HFF-Myc (cell line): Measurements from ENCODE around the gene FOXD4L6.
"Not testable (repeated sequence)": the region's sequence is repeated elsewhere in the genome, so short reads cannot be mapped to it uniquely, and the experiment has no call there.

Experiments used
- DNase-seq: peaks from one replicate; pipeline ENCODE4 v3.0.0-alpha.2; 2011; ENCODE audit warnings: low read depth; ENCODE audit errors: extremely low read depth
- H3K4me3 ChIP-seq: replicated peaks from 2 replicates; pipeline ENCODE4 v1.5.1; 2011; ENCODE audit warnings: low read depth, mild to moderate bottlenecking, control low read depth, low read length
- CTCF ChIP-seq: IDR thresholded peaks from 2 replicates; pipeline ENCODE4 v1.5.1; 2012; ENCODE audit warnings: mild to moderate bottlenecking, low read depth, low read length, control low read depth; ENCODE audit errors: missing control alignments

The FOXD4L6 gene

GRCh38 chr9:41105557-41106253 is 22.8 kb downstream of the FOXD4L6 start:
- not testable (repeated sequence) for H3K4me3 ChIP-seq, DNase-seq

GRCh38 chr9:41104542-41104941 is 23.9 kb downstream of the FOXD4L6 start:
- H3K4me3 ChIP-seq, DNase-seq: not testable (repeated sequence)

- H3K4me3 ChIP-seq, DNase-seq: not testable (repeated sequence)
Observed at GRCh38 chr9:41100508-41100907, 28.0 kb downstream of the FOXD4L6 start.

- not testable (repeated sequence) for DNase-seq, H3K4me3 ChIP-seq
Observed at GRCh38 chr9:41098759-41099158, 29.7 kb downstream of the FOXD4L6 start.

- not testable (repeated sequence) for H3K4me3 ChIP-seq, DNase-seq
Observed at GRCh38 chr9:41095060-41095459, 33.4 kb downstream of the FOXD4L6 start.

- DNase-seq, H3K4me3 ChIP-seq: not testable (repeated sequence)
Observed at GRCh38 chr9:41094010-41094773, 34.3 kb downstream of the FOXD4L6 start.

DNA sequence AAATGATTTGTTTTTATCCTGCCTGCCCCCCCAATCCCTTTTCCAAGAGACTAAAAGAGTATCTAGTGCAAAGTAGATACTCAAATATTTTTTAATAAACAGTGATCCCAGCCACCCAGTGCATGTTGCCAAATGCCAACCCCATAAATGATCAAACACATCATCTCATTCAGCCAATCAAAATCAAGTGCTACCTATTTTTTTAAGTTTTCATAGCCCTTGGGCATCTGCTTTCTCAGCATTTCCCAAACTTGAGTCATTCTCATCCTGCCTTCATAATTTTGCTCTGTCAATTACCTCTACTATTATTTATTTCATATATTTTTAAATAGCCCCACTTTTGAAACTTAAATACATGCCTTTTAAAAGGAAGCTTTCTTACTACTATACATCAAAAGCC is 37.6 kb downstream of the FOXD4L6 start:
- not testable (repeated sequence) for DNase-seq, H3K4me3 ChIP-seq

GRCh38 chr9:41090386-41090785 is 38.1 kb downstream of the FOXD4L6 start:
- not testable (repeated sequence) for H3K4me3 ChIP-seq, DNase-seq

DNA sequence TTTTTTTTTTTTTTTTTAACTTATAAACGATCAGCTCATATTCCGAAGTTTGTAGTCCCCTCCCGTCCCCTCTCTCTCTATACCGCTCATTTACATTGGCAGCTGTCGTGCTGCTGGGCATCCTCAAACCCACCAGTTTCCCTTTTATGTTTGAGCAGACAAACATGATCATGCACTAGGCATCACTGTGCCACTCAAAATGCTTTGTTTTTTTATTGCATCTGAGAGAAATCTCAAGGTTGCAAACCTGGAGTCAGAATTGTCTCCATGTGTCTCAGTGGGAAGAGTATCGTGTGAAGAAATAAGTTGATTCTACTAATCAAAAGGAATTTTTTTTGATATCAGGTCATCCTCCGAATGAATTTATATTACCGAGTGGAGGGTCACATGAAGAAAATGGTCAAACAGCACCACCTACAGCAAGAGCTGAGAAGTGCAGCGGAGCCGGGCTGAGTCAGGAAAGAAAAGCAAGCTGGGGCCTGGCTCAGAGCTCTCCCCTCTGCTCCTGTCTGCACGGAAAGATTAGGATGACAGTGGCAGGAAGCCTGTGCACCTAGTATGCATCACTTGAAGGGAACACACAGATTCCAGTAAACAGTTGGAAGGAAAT is 39.9 kb downstream of the FOXD4L6 start:
- not testable (repeated sequence) for DNase-seq, H3K4me3 ChIP-seq
- peak; percentile 34 for TF ChIP-seq CTCF

- not testable (repeated sequence) for H3K4me3 ChIP-seq, DNase-seq
Observed at GRCh38 chr9:41087929-41088328, 40.6 kb downstream of the FOXD4L6 start.

DNA sequence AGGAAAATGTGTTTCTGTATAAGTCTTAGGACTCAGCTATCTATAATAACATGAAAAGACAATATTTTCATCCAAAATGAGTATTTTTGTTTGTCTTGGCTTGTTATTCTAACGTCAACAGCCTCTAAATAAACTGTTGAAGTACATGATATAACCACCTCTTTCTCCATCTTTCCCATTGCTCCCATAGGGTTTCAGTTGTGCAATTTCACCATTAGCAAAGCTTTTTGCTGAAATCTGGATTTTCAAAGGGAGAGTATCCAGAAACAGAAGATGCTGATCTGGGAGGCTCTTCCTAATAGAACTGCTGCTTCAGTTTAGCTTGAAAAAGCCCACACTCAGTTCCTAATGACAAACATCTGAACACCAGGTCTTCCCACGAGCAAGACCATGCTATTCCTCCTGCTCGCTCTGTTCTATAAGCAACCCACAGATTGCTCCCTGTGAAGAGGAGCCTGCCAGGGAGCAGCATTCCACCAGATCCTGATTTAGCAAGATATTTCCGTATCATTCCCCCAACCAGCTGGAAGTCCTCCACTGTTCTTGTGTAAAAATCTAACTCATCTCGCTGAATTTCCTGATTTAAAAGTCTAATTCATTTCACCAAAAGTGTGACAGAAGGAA is 41.2 kb downstream of the FOXD4L6 start:
- not testable (repeated sequence) for H3K4me3 ChIP-seq, DNase-seq

DNA sequence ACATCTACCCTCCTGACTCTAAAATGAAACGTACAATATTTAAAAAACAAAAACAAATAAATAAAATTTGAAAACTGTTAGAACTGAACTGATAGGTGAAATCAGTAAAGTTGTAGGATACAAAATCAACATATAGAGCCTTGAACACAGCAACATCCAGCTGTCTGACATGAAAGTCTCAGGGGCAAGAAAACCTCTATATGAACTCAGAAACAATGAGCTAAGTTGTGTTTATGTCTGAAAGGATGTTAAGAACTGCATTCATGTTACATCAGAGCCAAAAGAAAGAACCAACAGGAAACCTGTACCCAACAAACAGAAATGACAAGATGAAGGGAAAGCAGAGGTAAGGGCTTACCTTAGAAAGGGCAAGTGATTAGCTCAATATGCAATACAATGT is 41.8 kb downstream of the FOXD4L6 start:
- not testable (repeated sequence) for H3K4me3 ChIP-seq, DNase-seq

DNA sequence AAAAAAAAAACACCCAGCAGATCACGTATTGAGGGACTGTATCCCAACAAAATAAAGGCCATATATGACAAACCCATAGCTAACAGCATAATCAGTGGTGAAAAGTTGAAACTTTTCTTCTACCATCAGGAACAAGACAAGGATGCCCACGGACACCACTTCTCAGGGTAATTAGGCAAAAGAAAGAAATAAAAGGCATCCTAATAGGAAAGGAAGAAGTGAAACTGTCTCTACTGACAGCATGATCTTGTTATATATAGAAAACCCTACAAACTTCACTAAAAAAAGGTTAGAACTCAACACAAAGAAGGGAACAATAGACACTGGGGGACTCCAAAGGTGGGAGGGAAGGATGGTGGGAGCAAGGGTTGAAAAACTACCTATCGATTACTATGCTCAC is 42.3 kb downstream of the FOXD4L6 start:
- DNase-seq, H3K4me3 ChIP-seq: not testable (repeated sequence)

DNA sequence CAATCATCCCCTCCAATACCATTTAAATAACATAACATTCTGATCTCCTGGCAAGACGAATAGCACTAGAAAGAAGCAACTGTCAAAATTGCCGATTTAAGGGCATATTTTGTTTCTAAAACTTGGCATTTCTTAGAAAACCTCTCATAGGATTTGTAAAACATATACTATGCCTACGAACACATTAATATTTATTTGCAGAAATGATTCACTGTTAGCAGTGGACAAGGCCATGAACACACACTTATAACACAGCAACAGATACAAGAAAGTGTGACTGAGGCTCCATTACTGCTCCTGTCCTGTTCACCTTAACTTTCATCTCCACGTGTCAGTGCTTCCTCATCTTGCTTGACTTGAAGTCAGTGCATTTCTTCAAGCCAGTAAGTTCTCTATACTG is 46.1 kb downstream of the FOXD4L6 start:
- not testable (repeated sequence) for DNase-seq, H3K4me3 ChIP-seq

DNA sequence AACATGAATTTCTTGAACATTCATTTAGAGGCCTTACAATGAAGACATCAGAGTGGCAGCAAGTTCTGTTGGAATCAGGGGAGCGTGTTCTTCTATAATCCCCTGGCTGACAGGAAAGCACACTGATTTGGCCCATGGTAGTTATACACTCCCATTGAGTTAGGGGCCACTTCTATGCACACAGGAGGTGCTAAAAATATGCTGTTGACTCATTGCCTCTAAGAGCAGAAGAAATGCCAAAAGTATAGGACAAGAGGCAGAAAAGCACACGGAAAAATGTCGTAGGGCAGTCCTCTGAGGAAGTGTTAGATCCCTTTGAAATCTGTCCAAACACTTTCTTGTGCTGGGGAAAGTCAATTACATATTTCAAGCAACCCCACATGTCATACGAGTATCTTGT is 49.0 kb downstream of the FOXD4L6 start:
- H3K4me3 ChIP-seq: not testable (repeated sequence)

DNA sequence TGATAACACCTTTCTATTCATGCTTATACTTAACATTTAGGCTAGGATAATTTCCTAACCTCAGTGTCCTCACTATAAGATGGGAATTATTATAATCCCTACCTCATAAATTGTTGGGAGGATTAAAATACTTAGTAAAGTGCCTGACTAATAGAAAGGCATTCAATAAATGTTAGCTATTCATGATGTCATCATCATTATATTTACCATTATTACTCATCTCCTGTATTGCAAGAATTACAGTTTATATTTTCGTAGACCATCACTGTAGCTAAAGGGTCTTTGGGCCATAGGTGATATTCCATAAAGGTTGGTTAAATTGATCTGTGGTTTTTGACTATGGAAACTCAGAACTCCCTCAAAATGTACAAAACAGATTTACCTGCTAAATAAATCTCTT is 50.9 kb downstream of the FOXD4L6 start:
- not testable (repeated sequence) for H3K4me3 ChIP-seq, DNase-seq

More for the DNA sequence above, 49.0 kb downstream of the FOXD4L6 start:
- DNase-seq: not testable (repeated sequence)
